WTC11 (cell line): ENCODE measurements around the gene FGF18. TPM values are rescaled to one million over a fixed set of nuclear protein-coding genes. Genes with fewer than 3 reads are reported as not detected.

Source experiments
- ATAC-seq: fragments of 200-7000 bp; cut with Tn5 transposase; 2 replicates; pipeline ENCODE4 v1.10.0; 2021; ENCODE audit warnings: mild to moderate bottlenecking, moderate library complexity
- CTCF ChIA-PET: fragments of 300-600 bp; sonication (Branson Sonifier 250); formaldehyde crosslinking; loops from one replicate; lab custom pipeline; 2021; ENCODE audit warnings: antibody characterized with exemption; lab: Charles Lee
- POLR2A ChIA-PET: fragments of 350-600 bp; sonication (Branson Sonifier 250); formaldehyde crosslinking; loops from one replicate; lab custom pipeline; 2021; ENCODE audit warnings: antibody characterized with exemption; lab: Charles Lee
- DNase-seq: peaks from one replicate; pipeline ENCODE4 v3.0.0; 2021; ENCODE audit warnings: low spot score
- H3K27ac Mint-ChIP-seq: 2 replicates; pipeline ENCODE4 v1.8.0; 2021; ENCODE audit warnings: mixed read lengths
- H3K27me3 Mint-ChIP-seq: 2 replicates; pipeline ENCODE4 v1.8.0; 2021; ENCODE audit warnings: low read depth, mild to moderate bottlenecking, moderate library complexity, mixed read lengths
- H3K36me3 Mint-ChIP-seq: 2 replicates; pipeline ENCODE4 v1.8.0; 2021; ENCODE audit warnings: mixed read lengths
- H3K4me1 Mint-ChIP-seq: 2 replicates; pipeline ENCODE4 v1.8.0; 2022; ENCODE audit warnings: mixed read lengths
- H3K4me3 Mint-ChIP-seq: 2 replicates; pipeline ENCODE4 v1.8.0; 2021; ENCODE audit warnings: mild to moderate bottlenecking, moderate library complexity, mixed read lengths
- H3K9me3 Mint-ChIP-seq: 2 replicates; pipeline ENCODE4 v1.8.0; 2021; ENCODE audit warnings: mixed read lengths
- CDX4 ChIP-seq: fragments of 250-450 bp; sonication (Bioruptor Pico); IDR thresholded peaks from 2 replicates; pipeline ENCODE4 v1.9.0; 2021; ENCODE audit warnings: moderate library complexity, mild to moderate bottlenecking, inconsistent platforms, borderline replicate concordance
- E2F1 ChIP-seq: sonication (generic); formaldehyde crosslinking; IDR thresholded peaks from 2 replicates; pipeline ENCODE4 v1.8.0; 2022; ENCODE audit warnings: mild to moderate bottlenecking, missing genetic modification reagents
- ESRRA ChIP-seq: sonication (generic); formaldehyde crosslinking; IDR thresholded peaks from 2 replicates; pipeline ENCODE4 v1.8.1; 2022; ENCODE audit warnings: mild to moderate bottlenecking, missing genetic modification reagents, borderline replicate concordance
- FOXP1 ChIP-seq: sonication (generic); formaldehyde crosslinking; IDR thresholded peaks from 2 replicates; pipeline ENCODE4 v1.8.0; 2022; ENCODE audit warnings: missing genetic modification reagents, mild to moderate bottlenecking, moderate library complexity, borderline replicate concordance
- GABPB1 ChIP-seq: sonication (generic); formaldehyde crosslinking; IDR thresholded peaks from 2 replicates; pipeline ENCODE4 v1.8.1; 2023; ENCODE audit warnings: mild to moderate bottlenecking, missing genetic modification reagents
- NFE2L1 ChIP-seq: sonication (generic); formaldehyde crosslinking; IDR thresholded peaks from 2 replicates; pipeline ENCODE4 v1.8.1; 2023; ENCODE audit warnings: missing genetic modification reagents
- PRRX2 ChIP-seq: fragments of 250-450 bp; sonication (Bioruptor Pico); IDR thresholded peaks from 2 replicates; pipeline ENCODE4 v1.8.0; 2021; ENCODE audit warnings: mild to moderate bottlenecking
- STAT6 ChIP-seq: sonication (generic); formaldehyde crosslinking; conservative IDR thresholded peaks from 2 replicates; pipeline ENCODE4 v1.8.1; 2023; ENCODE audit warnings: mild to moderate bottlenecking, low read depth, missing genetic modification reagents, moderate library complexity
- TCF7 ChIP-seq: sonication (generic); formaldehyde crosslinking; IDR thresholded peaks from 2 replicates; pipeline ENCODE4 v1.8.0; 2022; ENCODE audit warnings: mild to moderate bottlenecking, low read depth, missing genetic modification reagents, moderate library complexity
- TP53 ChIP-seq: sonication (generic); formaldehyde crosslinking; IDR thresholded peaks from 2 replicates; pipeline ENCODE4 v1.8.1; 2023; ENCODE audit warnings: mild to moderate bottlenecking, missing genetic modification reagents
- USF2 ChIP-seq: sonication (generic); formaldehyde crosslinking; IDR thresholded peaks from 2 replicates; pipeline ENCODE4 v1.8.1; 2023; ENCODE audit warnings: mild to moderate bottlenecking, missing genetic modification reagents, moderate library complexity
- ZBTB21 ChIP-seq: sonication (generic); formaldehyde crosslinking; IDR thresholded peaks from 2 replicates; pipeline ENCODE4 v1.8.1; 2023; ENCODE audit warnings: mild to moderate bottlenecking, missing genetic modification reagents, borderline replicate concordance
- ZBTB43 ChIP-seq: sonication (generic); formaldehyde crosslinking; IDR thresholded peaks from 2 replicates; pipeline ENCODE4 v1.8.1; 2023; ENCODE audit warnings: mild to moderate bottlenecking, missing genetic modification reagents
- ZNF138 ChIP-seq: sonication (generic); formaldehyde crosslinking; conservative IDR thresholded peaks from 2 replicates; pipeline ENCODE4 v1.8.1; 2022; ENCODE audit warnings: mild to moderate bottlenecking, moderate library complexity, missing genetic modification reagents
- ZNF232 ChIP-seq: sonication (generic); formaldehyde crosslinking; IDR thresholded peaks from 2 replicates; pipeline ENCODE4 v1.8.0; 2022; ENCODE audit warnings: mild to moderate bottlenecking, missing genetic modification reagents
- ZNF263 ChIP-seq: sonication (generic); formaldehyde crosslinking; IDR thresholded peaks from 2 replicates; pipeline ENCODE4 v1.8.1; 2022; ENCODE audit warnings: low read depth, mild to moderate bottlenecking, moderate library complexity, missing genetic modification reagents
- ZNF317 ChIP-seq: sonication (generic); formaldehyde crosslinking; IDR thresholded peaks from 2 replicates; pipeline ENCODE4 v1.8.1; 2023; ENCODE audit warnings: low read depth, mild to moderate bottlenecking, moderate library complexity, missing genetic modification reagents, borderline replicate concordance
- total RNA-seq: library from RNA; stranded (reverse); gene quantifications from 3 replicates; pipeline ENCODE4 v1.2.3, GENCODE V29; 2021
- TF ChIP-seq, protein P1 (sequence below): sonication (generic); formaldehyde crosslinking; IDR thresholded peaks from 2 replicates; pipeline ENCODE4 v1.8.0; 2022; ENCODE audit warnings: missing genetic modification reagents
- TF ChIP-seq, protein P2 (sequence below): sonication (generic); formaldehyde crosslinking; IDR thresholded peaks from 2 replicates; pipeline ENCODE4 v1.8.0; 2023; ENCODE audit warnings: missing genetic modification reagents

FGF18 gene
- total RNA-seq, 1 experiment from 2014 or later, result 0.72 TPM

GRCh38 chr5:171464829-171465228 is 45.4 kb downstream of the FGF18 start (continued):
- TF ChIP-seq, protein P1, sequence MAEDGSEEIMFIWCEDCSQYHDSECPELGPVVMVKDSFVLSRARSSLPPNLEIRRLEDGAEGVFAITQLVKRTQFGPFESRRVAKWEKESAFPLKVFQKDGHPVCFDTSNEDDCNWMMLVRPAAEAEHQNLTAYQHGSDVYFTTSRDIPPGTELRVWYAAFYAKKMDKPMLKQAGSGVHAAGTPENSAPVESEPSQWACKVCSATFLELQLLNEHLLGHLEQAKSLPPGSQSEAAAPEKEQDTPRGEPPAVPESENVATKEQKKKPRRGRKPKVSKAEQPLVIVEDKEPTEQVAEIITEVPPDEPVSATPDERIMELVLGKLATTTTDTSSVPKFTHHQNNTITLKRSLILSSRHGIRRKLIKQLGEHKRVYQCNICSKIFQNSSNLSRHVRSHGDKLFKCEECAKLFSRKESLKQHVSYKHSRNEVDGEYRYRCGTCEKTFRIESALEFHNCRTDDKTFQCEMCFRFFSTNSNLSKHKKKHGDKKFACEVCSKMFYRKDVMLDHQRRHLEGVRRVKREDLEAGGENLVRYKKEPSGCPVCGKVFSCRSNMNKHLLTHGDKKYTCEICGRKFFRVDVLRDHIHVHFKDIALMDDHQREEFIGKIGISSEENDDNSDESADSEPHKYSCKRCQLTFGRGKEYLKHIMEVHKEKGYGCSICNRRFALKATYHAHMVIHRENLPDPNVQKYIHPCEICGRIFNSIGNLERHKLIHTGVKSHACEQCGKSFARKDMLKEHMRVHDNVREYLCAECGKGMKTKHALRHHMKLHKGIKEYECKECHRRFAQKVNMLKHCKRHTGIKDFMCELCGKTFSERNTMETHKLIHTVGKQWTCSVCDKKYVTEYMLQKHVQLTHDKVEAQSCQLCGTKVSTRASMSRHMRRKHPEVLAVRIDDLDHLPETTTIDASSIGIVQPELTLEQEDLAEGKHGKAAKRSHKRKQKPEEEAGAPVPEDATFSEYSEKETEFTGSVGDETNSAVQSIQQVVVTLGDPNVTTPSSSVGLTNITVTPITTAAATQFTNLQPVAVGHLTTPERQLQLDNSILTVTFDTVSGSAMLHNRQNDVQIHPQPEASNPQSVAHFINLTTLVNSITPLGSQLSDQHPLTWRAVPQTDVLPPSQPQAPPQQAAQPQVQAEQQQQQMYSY (CRISPR knock-in tag), result no peak

GRCh38 chr5:171467107-171467506 is 47.7 kb downstream of the FGF18 start:
- ATAC-seq (no peak), DNase-seq (no peak)
- TF ChIP-seq E2F1 (CRISPR knock-in tag), result no peak
- TF ChIP-seq ZBTB43, result no peak
- no peak for TF ChIP-seq ZNF317
- no peak for TF ChIP-seq ZNF232 (CRISPR knock-in tag)
- TF ChIP-seq CDX4 (CRISPR knock-in tag), result no peak
- TF ChIP-seq FOXP1, result no peak
- TF ChIP-seq ZNF138 (CRISPR knock-in tag), result no peak
- no peak for TF ChIP-seq USF2 (CRISPR knock-in tag)
- no peak for TF ChIP-seq TP53 (CRISPR knock-in tag)
- no peak for TF ChIP-seq TCF7 (CRISPR knock-in tag)
- no peak for TF ChIP-seq NFE2L1 (CRISPR knock-in tag)
- TF ChIP-seq, protein P2, sequence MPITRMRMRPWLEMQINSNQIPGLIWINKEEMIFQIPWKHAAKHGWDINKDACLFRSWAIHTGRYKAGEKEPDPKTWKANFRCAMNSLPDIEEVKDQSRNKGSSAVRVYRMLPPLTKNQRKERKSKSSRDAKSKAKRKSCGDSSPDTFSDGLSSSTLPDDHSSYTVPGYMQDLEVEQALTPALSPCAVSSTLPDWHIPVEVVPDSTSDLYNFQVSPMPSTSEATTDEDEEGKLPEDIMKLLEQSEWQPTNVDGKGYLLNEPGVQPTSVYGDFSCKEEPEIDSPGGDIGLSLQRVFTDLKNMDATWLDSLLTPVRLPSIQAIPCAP, result no peak
- no peak for TF ChIP-seq ZBTB21 (CRISPR knock-in tag)
- TF ChIP-seq ESRRA (CRISPR knock-in tag), result no peak
- TF ChIP-seq ZNF263, result no peak
- no peak for TF ChIP-seq PRRX2
- no peak for TF ChIP-seq GABPB1
- TF ChIP-seq STAT6 (CRISPR knock-in tag), result no peak
- no peaks in the 10 kb centered on the region for H3K36me3 Mint-ChIP-seq
- no peak overlapping the region for H3K4me3 Mint-ChIP-seq
- H3K4me1 Mint-ChIP-seq, result peaks cover 16% of the 10 kb centered on the region
- ChIA-PET POLR2A (no interaction called here), CTCF (no interaction called here)
- peaks cover 3% of the 10 kb centered on the region; the same call in 1 of the 2 replicates for H3K9me3 Mint-ChIP-seq
- H3K27ac Mint-ChIP-seq, result no peak overlapping the region
- no peaks in the 10 kb centered on the region for H3K27me3 Mint-ChIP-seq
